NCI-H460 (cell line): ENCODE results near the gene DCUN1D5. TPM values are rescaled to one million over a fixed set of nuclear protein-coding genes. Genes with fewer than 3 reads are reported as not detected.

Experiments
- DNase-seq: peaks from one replicate; pipeline ENCODE4 v3.0.0-alpha.2; 2016; ENCODE audit warnings: low read depth; ENCODE audit errors: extremely low read depth
- total RNA-seq: library from RNA; depleted of rRNA; stranded (reverse); fragments of >200 nt; shearing (Covaris generic); gene quantifications from 2 replicates; pipeline ENCODE4 v1.2.3, GENCODE V29; 2014

DCUN1D5 gene
- total RNA-seq, 1 experiment from 2014 or later, result 75.1 TPM

DNA sequence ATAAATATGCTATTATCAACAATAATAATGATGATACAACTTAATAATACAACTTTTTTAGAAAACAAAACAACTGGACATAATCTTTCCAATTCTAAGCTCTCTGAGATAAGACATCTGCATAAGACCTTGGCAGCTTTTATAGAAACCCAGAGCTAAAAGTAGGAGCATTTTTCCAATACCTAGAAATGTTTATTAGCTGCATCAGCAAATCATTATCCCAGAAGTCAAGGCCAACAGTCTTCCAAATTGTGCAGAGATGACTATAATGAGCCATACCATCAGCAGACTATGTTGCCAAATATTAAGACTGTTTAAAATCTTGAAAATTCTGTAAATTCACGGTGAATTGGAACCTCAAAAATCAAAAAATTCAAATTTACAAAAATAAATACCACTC is 30.3 kb downstream of the DCUN1D5 start:
- DNase-seq, result no peak

- peak; percentile 36 for DNase-seq
These were observed 36.6 kb downstream of the DCUN1D5 start for GRCh38 chr11:103055221-103055890.

DNA sequence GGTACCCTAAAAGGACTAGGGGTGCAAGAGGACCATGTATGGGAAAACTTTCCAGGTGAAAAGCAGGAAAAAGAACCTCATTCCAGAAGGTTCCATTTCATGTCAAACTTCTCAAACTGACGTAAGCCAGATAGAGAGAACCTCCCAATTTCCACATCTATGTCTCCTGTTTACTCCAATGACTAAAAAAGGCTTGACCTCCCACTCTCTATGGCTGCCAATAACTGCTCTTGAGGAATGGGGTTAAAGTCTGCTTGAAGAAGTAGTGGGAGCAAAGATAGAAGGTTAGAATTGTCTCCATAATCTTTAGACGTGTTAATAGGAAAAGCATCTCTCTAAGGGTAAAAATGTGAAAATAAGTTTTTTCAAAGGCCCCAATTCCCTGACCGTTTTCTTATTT is 38.0 kb downstream of the DCUN1D5 start:
- DNase-seq, result no peak

GRCh38 chr11:103051981-103052380 is 40.0 kb downstream of the DCUN1D5 start:
- DNase-seq, result no peak

GRCh38 chr11:103051151-103051801 is 40.7 kb downstream of the DCUN1D5 start:
- DNase-seq, result no peak

DNA sequence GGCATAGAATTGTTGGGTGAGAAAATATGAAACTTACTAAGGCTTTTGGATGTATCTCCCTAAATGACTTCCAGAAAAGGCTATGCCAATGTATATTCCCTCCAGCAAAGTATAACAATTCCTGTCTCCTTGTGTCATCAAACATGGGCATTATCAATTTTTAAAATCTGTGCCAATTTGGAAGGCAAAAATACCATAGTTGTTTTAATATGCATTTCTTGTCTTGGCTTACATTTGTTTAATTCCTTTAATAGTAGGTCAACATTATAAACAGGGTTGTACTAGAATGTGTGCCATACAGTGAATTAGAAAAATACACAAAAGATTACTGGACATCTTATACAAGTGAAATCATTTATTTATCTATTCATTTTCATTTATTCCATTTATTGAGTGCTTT is 41.6 kb downstream of the DCUN1D5 start:
- no peak for DNase-seq

- DNase-seq, result no peak
These were observed 44.1 kb downstream of the DCUN1D5 start for GRCh38 chr11:103047837-103048236.

DNA sequence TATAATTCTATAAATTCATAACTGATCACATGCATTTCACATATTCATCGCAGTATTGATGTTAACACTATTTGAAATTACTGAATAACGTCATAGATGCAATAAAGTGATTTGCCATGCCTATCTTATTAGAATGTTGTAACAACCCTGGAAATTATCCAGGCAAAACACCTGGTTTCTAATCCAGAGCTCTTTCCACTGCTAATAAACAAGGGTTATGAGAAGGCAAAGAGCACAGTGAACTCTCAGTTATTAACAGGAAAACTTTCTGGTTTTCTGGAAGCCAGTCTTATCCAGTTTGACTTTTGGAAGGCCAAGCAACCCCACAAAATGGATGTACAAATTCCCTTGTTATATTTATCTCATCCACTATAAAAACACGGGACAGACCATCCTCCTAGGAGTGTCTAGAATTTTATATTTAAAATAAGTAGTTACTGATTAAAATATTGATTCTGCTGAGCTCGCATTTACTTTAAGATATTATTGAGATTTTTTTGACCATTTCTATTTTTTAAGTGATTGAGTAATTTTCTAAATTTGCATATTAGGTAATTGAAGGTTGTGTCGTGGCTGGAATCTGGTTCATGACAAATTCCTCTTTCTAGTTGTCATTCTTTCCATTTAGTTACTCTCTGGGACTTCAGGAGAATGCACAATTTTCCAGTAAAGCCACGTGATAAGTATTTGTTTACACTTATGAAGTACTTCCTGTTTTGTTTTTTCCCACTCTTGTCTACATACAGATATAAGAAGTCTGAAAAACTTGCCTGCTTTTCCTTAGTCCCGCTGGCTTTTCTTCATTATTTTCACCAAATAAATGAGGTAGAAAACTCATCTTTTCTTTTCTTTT is 47.9 kb downstream of the DCUN1D5 start:
- DNase-seq, result no peak

DNA sequence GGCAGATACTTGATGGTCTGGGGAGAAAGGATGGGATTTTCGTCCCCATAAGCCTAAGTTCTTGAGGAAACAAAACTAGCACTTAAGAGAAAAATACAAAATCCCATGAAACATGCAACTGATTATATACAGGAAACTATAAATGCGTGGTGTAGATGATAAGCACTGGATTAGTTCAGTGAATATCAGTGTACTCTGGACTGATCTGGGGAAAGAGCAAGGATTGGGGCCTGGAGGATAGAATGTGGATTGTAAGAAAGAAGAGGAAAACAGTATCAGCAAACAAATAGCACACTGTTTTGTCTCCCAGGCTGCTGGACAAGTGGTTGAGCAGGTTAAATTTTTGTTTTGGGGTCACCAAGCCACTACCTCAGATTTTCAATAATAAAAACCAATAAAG is 49.8 kb downstream of the DCUN1D5 start:
- DNase-seq, result no peak

- peak; percentile 64 for DNase-seq
These were observed 56.0 kb downstream of the DCUN1D5 start for GRCh38 chr11:103035791-103036434.

DNA sequence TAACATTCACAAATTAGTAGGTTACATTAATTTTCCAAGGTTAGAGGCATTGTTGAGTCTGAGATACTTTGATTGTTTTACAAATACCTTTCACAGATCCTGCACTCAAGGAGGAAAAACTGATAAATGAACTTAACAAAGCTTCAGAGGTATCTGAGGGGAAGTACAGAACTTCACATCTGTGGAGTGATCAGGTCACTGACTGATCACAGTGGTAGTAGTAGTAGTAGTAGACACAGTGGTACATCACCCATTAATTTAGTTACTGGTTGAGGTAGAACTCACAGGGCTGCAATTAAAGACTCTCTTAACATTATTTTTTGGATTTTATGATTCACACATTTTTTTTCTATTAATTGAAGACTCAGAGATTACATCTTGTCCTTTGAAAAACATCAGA is 56.7 kb downstream of the DCUN1D5 start:
- DNase-seq, result no peak

GRCh38 chr11:103031834-103032233 is 60.1 kb downstream of the DCUN1D5 start:
- no peak for DNase-seq

GRCh38 chr11:103029401-103029800 is 62.6 kb downstream of the DCUN1D5 start:
- no peak for DNase-seq

GRCh38 chr11:103028304-103029020 is 63.5 kb downstream of the DCUN1D5 start:
- DNase-seq, result peak; percentile 24

GRCh38 chr11:103024086-103024485 is 67.9 kb downstream of the DCUN1D5 start:
- no peak for DNase-seq

DNA sequence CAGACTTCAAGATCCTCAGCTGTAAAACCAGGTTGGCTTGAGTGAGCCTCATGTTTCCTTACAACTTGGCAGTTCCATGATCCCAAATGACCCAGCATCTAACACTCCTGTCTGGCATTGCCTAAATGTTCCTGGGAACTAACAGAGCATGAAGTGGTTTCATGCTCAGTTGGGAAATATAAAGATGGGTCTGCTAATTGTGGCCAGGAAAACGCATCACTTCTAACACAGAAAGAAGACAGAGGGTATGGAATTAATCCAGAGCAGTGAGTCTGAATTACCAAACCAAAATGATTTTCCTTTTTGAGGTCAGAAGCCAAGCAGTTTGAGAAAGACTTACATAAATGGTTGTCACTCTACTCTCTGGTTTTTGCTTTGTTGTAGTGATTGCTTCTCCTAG is 75.9 kb downstream of the DCUN1D5 start:
- no peak for DNase-seq

DNA sequence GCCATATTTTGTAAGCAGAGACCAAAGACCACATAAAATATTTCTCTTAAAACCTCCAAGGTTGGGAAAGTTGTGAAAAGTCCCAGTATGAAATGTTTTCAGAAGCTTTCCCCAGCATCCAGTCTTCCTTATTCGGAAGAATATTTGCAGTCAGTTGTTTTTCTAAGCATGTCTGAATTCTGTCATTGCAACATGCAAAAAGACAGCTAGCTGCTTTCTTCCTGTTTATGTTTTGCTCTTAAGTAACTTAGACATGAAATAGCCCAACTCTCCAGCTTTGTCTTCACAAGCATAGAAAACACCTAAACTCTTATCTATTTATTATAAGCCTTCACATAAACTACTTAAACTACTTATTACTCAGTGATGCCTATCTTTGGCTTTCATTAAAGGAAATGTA is 78.5 kb downstream of the DCUN1D5 start:
- DNase-seq, result no peak
